ENCODE results near the gene EGF. TPM values are rescaled to one million over a fixed set of nuclear protein-coding genes. Genes with fewer than 3 reads are reported as not detected.

The EGF gene
- total and polyA plus RNA-seq, 7 experiments from 2014 or later, result 0.86 TPM; not detected in 6

DNA sequence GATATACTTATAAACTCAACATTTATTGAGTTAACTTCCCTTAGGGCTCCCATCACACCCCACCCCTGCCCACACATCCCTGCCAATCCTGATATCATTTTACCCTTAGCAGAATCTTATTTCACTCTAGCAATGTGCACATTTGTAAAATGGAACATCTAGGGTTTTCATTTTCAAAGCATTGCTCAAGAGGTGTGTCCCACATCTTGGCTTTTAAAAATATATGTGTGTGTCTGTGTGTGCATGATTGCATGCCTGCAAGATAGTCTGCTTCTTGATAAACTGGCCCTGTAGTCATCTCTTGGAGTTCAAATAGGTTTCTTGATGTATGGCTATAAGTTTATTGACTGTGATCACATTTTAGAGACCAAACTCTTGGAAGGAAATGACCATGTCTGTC lies 26.4 kb upstream of the EGF start:
- no peaks in the 10 kb centered on the region for H3K9me3 Mint-ChIP-seq
- Histone ChIP-seq H3K27ac (ENCODE audit: low read depth, low read length) (no peak overlapping the region), H3K9me3 (ENCODE audit: control insufficient read depth in 2 of 3, low read length in 3 of 3) (no peaks in the 10 kb centered on the region), H3K36me3 (ENCODE audit: control insufficient read depth in 2 of 3, insufficient read depth in 3 of 3, low read length in 3 of 3) (no peaks in the 10 kb centered on the region), H3K4me1 (ENCODE audit: control insufficient read depth in 2 of 2, insufficient read depth in 2 of 2, low read length in 2 of 2) (no peaks in the 10 kb centered on the region), H3K4me3 (ENCODE audit: low read length) (no peak overlapping the region), H3K27me3 (ENCODE audit: control insufficient read depth in 2 of 2, insufficient read depth in 2 of 2, low read length in 2 of 2) (no peaks in the 10 kb centered on the region)
- H3K27me3 Mint-ChIP-seq, result peaks cover 0 to 9% (median 3%) of the 10 kb centered on the region in 5 donors
- no peak for DNase-seq
- no peak overlapping the region for H3K4me3 Mint-ChIP-seq
- H3K4me1 Mint-ChIP-seq, result no peaks in the 10 kb centered on the region
- no peak overlapping the region for H3K27ac Mint-ChIP-seq
- ATAC-seq, result no peak
- intact Hi-C loops (cut with micrococcal nuclease), result no loop called here
- no peaks in the 10 kb centered on the region for H3K36me3 Mint-ChIP-seq
- POLR2A ChIA-PET, result no interaction called here
- CTCF ChIA-PET, result no interaction called here

DNA sequence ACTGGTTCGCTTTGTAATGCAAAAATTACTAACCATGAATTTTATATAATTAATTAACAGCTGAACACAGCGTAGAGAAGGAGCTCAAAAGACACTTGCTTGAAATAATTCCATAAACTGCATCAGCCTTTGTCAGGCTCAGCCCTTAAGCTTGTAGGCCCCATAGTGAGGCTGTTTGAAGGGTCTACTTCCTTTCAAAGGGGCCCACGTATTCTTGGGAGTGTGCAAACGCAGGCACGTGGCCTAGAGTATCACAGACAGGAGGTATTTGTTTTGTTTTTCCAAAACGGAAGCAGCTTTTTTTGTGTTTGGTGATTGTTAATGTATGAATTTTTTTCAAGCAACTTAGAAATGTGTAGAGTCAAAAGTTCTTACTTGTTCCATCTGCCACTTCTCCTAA lies 25.6 kb upstream of the EGF start:
- H3K36me3 Mint-ChIP-seq, result no peaks in the 10 kb centered on the region
- H3K27me3 ChIP-seq (ENCODE audit: control insufficient read depth in 2 of 2, insufficient read depth in 2 of 2, low read length in 2 of 2), result no peaks in the 10 kb centered on the region
- ATAC-seq (no peak), DNase-seq (no peak)
- H3K27me3 Mint-ChIP-seq, result peaks cover 0 to 5% (median 3%) of the 10 kb centered on the region in 5 donors
- H3K27ac Mint-ChIP-seq, result no peak overlapping the region
- intact Hi-C loops (cut with micrococcal nuclease), result no loop called here
- no peak overlapping the region for H3K27ac ChIP-seq (ENCODE audit: low read depth, low read length)
- H3K4me3 ChIP-seq (ENCODE audit: low read length), result no peak overlapping the region
- H3K4me3 Mint-ChIP-seq, result no peak overlapping the region
- H3K4me1 ChIP-seq (ENCODE audit: control insufficient read depth in 2 of 2, insufficient read depth in 2 of 2, low read length in 2 of 2), result no peaks in the 10 kb centered on the region
- H3K4me1 Mint-ChIP-seq, result no peaks in the 10 kb centered on the region
- POLR2A ChIA-PET, result no interaction called here
- H3K9me3 ChIP-seq (ENCODE audit: control insufficient read depth in 2 of 3, low read length in 3 of 3), result no peaks in the 10 kb centered on the region
- H3K36me3 ChIP-seq (ENCODE audit: control insufficient read depth in 2 of 3, insufficient read depth in 3 of 3, low read length in 3 of 3), result no peaks in the 10 kb centered on the region
- CTCF ChIA-PET, result no interaction called here
- no peaks in the 10 kb centered on the region for H3K9me3 Mint-ChIP-seq

DNA sequence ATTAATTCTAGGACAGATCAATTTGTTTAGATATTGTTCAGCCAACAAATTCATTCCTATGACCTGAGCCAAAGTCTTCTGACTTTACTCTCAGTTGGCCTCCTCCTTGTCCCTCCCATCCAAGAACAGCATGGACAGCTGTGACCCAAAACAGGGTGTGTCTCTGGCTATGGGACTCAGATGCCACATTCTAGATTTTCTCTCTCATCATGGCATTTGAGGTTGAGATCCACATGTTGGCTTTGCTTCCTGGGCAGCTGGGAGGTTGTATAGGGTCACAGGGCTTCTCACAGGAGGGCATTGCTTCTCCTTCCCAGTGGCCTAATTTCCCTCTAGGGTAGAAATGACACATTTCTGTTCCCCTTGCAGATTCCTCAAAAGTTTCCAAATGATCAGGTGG lies 22.6 kb upstream of the EGF start:
- H3K9me3 ChIP-seq (ENCODE audit: control insufficient read depth in 2 of 3, low read length in 3 of 3), result no peaks in the 10 kb centered on the region
- H3K4me1 ChIP-seq (ENCODE audit: control insufficient read depth in 2 of 2, insufficient read depth in 2 of 2, low read length in 2 of 2), result no peaks in the 10 kb centered on the region
- CTCF ChIA-PET, result no interaction called here
- Mint-ChIP-seq H3K4me1 (no peaks in the 10 kb centered on the region), H3K27ac (no peak overlapping the region), H3K27me3 (peaks cover 0 to 5% (median 0%) of the 10 kb centered on the region in 5 donors), H3K9me3 (peaks cover 0 to 3% (median 0%) of the 10 kb centered on the region in 11 donors), H3K36me3 (no peaks in the 10 kb centered on the region), H3K4me3 (no peak overlapping the region)
- POLR2A ChIA-PET, result no interaction called here
- intact Hi-C loops (cut with micrococcal nuclease), result no loop called here
- H3K27ac ChIP-seq (ENCODE audit: low read depth, low read length), result no peak overlapping the region
- no peak for ATAC-seq
- H3K36me3 ChIP-seq (ENCODE audit: control insufficient read depth in 2 of 3, insufficient read depth in 3 of 3, low read length in 3 of 3), result no peaks in the 10 kb centered on the region
- no peak overlapping the region for H3K4me3 ChIP-seq (ENCODE audit: low read length)
- H3K27me3 ChIP-seq (ENCODE audit: control insufficient read depth in 2 of 2, insufficient read depth in 2 of 2, low read length in 2 of 2), result no peaks in the 10 kb centered on the region
- no peak for DNase-seq

DNA sequence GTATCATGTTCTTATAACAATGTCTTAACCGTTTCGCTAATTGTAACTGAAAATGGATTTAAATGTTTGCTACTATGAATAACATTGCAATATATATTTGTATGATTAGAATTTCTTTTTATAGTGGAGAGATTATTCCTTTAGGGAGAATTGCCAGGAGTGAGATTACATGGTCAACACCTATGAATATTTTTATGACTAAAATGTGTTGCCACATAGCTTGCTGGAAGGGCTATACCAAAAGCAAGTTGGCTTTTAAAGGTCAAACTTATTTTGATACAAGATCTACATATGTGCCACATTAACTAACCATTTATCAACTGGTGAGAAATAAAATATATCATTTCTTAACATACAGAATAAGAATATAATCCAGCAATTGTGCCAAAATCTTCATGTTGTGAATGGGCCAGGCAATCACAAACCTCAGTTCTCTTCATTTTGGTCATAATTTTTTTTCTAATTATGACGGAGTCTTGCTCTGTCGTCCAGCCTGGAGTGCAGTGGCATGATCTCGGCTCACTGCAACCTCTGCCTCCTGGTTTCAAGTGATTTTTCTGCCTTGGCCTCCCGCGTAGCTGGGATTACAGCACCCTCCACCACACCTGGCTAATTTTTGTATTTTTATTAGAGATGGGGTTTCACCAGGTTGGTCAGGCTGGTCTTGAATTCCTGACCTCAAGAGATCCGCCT lies 10.0 kb upstream of the EGF start:
- no peak for DNase-seq
- H3K4me1 Mint-ChIP-seq, result no peaks in the 10 kb centered on the region
- Histone ChIP-seq H3K9me3 (ENCODE audit: control insufficient read depth in 2 of 3, low read length in 3 of 3) (no peaks in the 10 kb centered on the region), H3K4me3 (ENCODE audit: low read length) (no peak overlapping the region), H3K4me1 (ENCODE audit: control insufficient read depth in 2 of 2, insufficient read depth in 2 of 2, low read length in 2 of 2) (no peaks in the 10 kb centered on the region), H3K27ac (ENCODE audit: low read depth, low read length) (no peak overlapping the region), H3K36me3 (ENCODE audit: control insufficient read depth in 2 of 3, insufficient read depth in 3 of 3, low read length in 3 of 3) (no peaks in the 10 kb centered on the region), H3K27me3 (ENCODE audit: control insufficient read depth in 2 of 2, insufficient read depth in 2 of 2, low read length in 2 of 2) (no peaks in the 10 kb centered on the region)
- no peak overlapping the region for H3K27ac Mint-ChIP-seq
- H3K27me3 Mint-ChIP-seq, result peaks cover 10 to 40% (median 33%) of the 10 kb centered on the region in 5 donors
- ChIA-PET POLR2A (no interaction called here), CTCF (no interaction called here)
- no peak for ATAC-seq
- peaks cover 0 to 5% (median 0%) of the 10 kb centered on the region in 5 donors for H3K36me3 Mint-ChIP-seq
- no peak overlapping the region for H3K4me3 Mint-ChIP-seq
- intact Hi-C loops (cut with micrococcal nuclease), result no loop called here
- peaks cover 0 to 19% (median 4%) of the 10 kb centered on the region in 11 donors for H3K9me3 Mint-ChIP-seq

DNA sequence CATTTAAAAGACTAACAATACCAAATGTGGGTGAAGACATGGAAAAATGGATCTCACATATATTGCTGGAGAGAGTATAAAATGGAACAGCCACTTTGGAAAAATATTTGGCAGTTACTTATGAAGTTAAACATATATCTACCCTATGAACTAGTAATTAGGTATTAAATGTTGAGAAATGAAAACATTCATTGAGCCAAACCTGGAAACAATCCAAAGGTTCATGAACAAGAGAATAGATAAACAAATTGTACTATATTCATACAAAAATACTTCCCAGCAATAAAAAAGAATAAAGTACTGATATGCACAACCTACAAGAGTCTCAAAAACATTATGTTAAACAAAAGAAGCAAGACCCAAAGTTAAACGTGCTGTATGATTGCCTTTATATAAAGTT lies 4.0 kb upstream of the EGF start:
- H3K27ac Mint-ChIP-seq, result no peak overlapping the region
- DNase-seq, result no peak
- Histone ChIP-seq H3K27ac (ENCODE audit: low read depth, low read length) (no peak overlapping the region), H3K36me3 (ENCODE audit: control insufficient read depth in 2 of 3, insufficient read depth in 3 of 3, low read length in 3 of 3) (no peaks in the 10 kb centered on the region), H3K4me1 (ENCODE audit: control insufficient read depth in 2 of 2, insufficient read depth in 2 of 2, low read length in 2 of 2) (no peaks in the 10 kb centered on the region), H3K4me3 (ENCODE audit: low read length) (no peak overlapping the region), H3K27me3 (ENCODE audit: control insufficient read depth in 2 of 2, insufficient read depth in 2 of 2, low read length in 2 of 2) (peaks cover 0 to 4% of the 10 kb centered on the region in 2 donors), H3K9me3 (ENCODE audit: control insufficient read depth in 2 of 3, low read length in 3 of 3) (no peaks in the 10 kb centered on the region)
- no peaks in the 10 kb centered on the region for H3K4me1 Mint-ChIP-seq
- ChIA-PET POLR2A (no interaction called here), CTCF (no interaction called here)
- H3K27me3 Mint-ChIP-seq, result peaks cover 31 to 49% (median 43%) of the 10 kb centered on the region in 5 donors
- H3K9me3 Mint-ChIP-seq, result peaks cover 0 to 15% (median 4%) of the 10 kb centered on the region in 11 donors
- H3K36me3 Mint-ChIP-seq, result no peaks in the 10 kb centered on the region
- no peak for ATAC-seq
- intact Hi-C loops (cut with micrococcal nuclease), result no loop called here
- no peak overlapping the region for H3K4me3 Mint-ChIP-seq

DNA sequence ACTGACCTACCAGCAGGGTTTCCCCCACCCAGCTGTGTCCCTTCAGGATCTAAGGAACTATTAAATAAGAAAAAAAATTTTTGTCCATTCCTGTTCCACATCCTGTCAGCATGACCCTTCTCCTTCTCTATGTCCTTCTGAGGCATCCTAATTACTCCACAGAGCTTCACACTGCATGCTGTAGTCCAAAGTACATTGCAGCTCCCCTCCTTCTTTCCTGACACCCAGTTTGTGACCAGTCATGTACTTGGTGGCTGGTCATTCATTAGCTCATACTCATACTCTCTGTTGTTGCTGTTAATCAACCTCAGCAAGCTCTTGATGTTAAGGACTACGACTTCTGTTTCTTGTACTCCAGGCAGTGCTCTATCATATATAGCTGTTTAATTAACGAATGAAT lies 2.4 kb upstream of the EGF start:
- no peaks in the 10 kb centered on the region for H3K36me3 ChIP-seq (ENCODE audit: control insufficient read depth in 2 of 3, insufficient read depth in 3 of 3, low read length in 3 of 3)
- peaks cover 0 to 4% of the 10 kb centered on the region in 2 donors for H3K27me3 ChIP-seq (ENCODE audit: control insufficient read depth in 2 of 2, insufficient read depth in 2 of 2, low read length in 2 of 2)
- POLR2A ChIA-PET, result no interaction called here
- intact Hi-C loops (cut with micrococcal nuclease), result no loop called here
- H3K4me1 Mint-ChIP-seq, result no peaks in the 10 kb centered on the region
- CTCF ChIA-PET, result no interaction called here
- H3K4me3 ChIP-seq (ENCODE audit: low read length), result no peak overlapping the region
- H3K4me1 ChIP-seq (ENCODE audit: control insufficient read depth in 2 of 2, insufficient read depth in 2 of 2, low read length in 2 of 2), result no peaks in the 10 kb centered on the region
- no peak for ATAC-seq
- H3K27ac ChIP-seq (ENCODE audit: low read depth, low read length), result no peak overlapping the region
- peaks cover 0 to 15% (median 4%) of the 10 kb centered on the region in 11 donors for H3K9me3 Mint-ChIP-seq
- DNase-seq, result no peak
- H3K4me3 Mint-ChIP-seq, result no peak overlapping the region
- no peaks in the 10 kb centered on the region for H3K9me3 ChIP-seq (ENCODE audit: control insufficient read depth in 2 of 3, low read length in 3 of 3)
- H3K27me3 Mint-ChIP-seq, result peaks cover 34 to 49% (median 40%) of the 10 kb centered on the region in 5 donors
- no peaks in the 10 kb centered on the region for H3K36me3 Mint-ChIP-seq
- no peak overlapping the region for H3K27ac Mint-ChIP-seq

DNA sequence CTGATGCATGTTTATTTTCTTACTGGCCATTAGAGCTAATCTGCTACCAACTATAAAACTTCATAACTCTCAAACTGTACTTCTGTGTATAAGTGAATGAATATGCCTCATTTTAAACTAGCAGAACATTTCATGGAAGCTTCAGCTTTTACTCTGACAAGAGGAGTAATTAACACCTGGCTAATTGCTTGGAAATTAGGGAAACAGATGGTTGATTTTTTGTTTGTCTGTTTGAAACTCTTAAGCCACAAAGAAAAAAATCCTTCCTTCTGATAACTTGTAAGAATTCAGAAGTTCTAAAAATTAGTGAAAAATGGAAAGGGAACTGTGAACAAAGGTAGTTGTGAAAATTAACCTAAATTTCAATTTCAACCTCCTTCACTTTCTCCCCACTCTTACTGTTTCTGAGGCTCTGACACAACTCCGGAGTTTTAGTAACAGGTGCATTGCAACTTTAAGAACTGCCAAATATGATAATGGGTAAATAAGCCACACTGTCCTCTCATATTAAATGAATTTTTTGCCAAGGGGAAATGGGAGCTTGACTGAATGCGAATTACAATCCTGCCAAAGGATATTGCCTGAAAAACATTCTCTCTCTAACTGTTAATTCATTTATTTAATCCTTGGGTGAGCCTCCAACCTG lies 1.0 kb downstream of the EGF start:
- no peak overlapping the region for H3K27ac Mint-ChIP-seq
- POLR2A ChIA-PET, result no interaction called here
- CTCF ChIA-PET, result no interaction called here
- H3K27me3 Mint-ChIP-seq, result peaks cover 25 to 38% (median 27%) of the 10 kb centered on the region in 5 donors
- no peak for DNase-seq
- Histone ChIP-seq H3K9me3 (ENCODE audit: control insufficient read depth in 2 of 3, low read length in 3 of 3) (no peaks in the 10 kb centered on the region), H3K4me1 (ENCODE audit: control insufficient read depth in 2 of 2, insufficient read depth in 2 of 2, low read length in 2 of 2) (no peaks in the 10 kb centered on the region), H3K27ac (ENCODE audit: low read depth, low read length) (no peak overlapping the region), H3K27me3 (ENCODE audit: control insufficient read depth in 2 of 2, insufficient read depth in 2 of 2, low read length in 2 of 2) (no peaks in the 10 kb centered on the region), H3K36me3 (ENCODE audit: control insufficient read depth in 2 of 3, insufficient read depth in 3 of 3, low read length in 3 of 3) (no peaks in the 10 kb centered on the region), H3K4me3 (ENCODE audit: low read length) (no peak overlapping the region)
- H3K4me3 Mint-ChIP-seq, result no peak overlapping the region
- H3K4me1 Mint-ChIP-seq, result no peaks in the 10 kb centered on the region
- intact Hi-C loops (cut with micrococcal nuclease), result no loop called here
- no peaks in the 10 kb centered on the region for H3K36me3 Mint-ChIP-seq
- no peaks in the 10 kb centered on the region for H3K9me3 Mint-ChIP-seq
- no peak for ATAC-seq
